Lower leg skin (tissue), 4 donors: ENCODE measurements around the gene MAN1A1. TPM values are rescaled to one million over a fixed set of nuclear protein-coding genes. Genes with fewer than 3 reads are reported as not detected.

Experiments used
- DNase-seq, 2 donors: peaks; one replicate each; pipeline ENCODE4 v3.0.0-alpha.2; 2019; ENCODE audit warnings: low spot score in 2 of 2
- H3K4me3 ChIP-seq: fragments of 200-600 bp; sonication (generic); 2 replicates; pipeline ENCODE4 v1.5.1; 2017; ENCODE audit warnings: mild to moderate bottlenecking, low read depth; ENCODE audit not compliant: poor library complexity, severe bottlenecking
- POLR2A ChIP-seq, 2 donors: fragments of 450-650 bp; IDR thresholded peaks; one replicate each; pipeline ENCODE4 v1.6.1; 2016 to 2017; ENCODE audit warnings: antibody characterized with exemption in 2 of 2, mild to moderate bottlenecking in 1 of 2, moderate library complexity in 1 of 2
- WGBS, 2 donors: methylation state at CpG; one replicate each; pipeline ENCODE4 v1.1.5; 2018; 5-methylcytosine and 5-hydroxymethylcytosine counted together
- intact Hi-C: fragments of 100-400 bp; cut with DNase I; formaldehyde crosslinking; loops from one replicate; pipeline ENCODE4 v1.15.0; 2023; ENCODE audit warnings: low total_unique reads
- total RNA-seq, 4 donors: library from RNA; depleted of rRNA; stranded (reverse); fragments of >200 nt; gene quantifications; one replicate each; pipeline ENCODE4 v1.1.0, GENCODE V29; 2016
- TF ChIP-seq, protein P1 (sequence below), 3 donors: fragments of 450-650 bp; IDR thresholded peaks; one replicate each; pipeline ENCODE4 v1.5.1; 2016; ENCODE audit warnings: antibody characterized with exemption in 3 of 3, mild to moderate bottlenecking in 3 of 3, moderate library complexity in 2 of 3

The MAN1A1 gene
- total RNA-seq, 4 donors from 2014 or later: 33.5 to 85.7 (median 37.1) TPM

GRCh38 chr6:119346450-119346849 is 3.1 kb downstream of the MAN1A1 start:
- 63 to 65% methylated on average over 8 of the region's 8 CpGs for WGBS, 2 donors
- H3K4me3 ChIP-seq: peak overlapping the region; percentile 17
- intact Hi-C loops: no loop called here

DNA sequence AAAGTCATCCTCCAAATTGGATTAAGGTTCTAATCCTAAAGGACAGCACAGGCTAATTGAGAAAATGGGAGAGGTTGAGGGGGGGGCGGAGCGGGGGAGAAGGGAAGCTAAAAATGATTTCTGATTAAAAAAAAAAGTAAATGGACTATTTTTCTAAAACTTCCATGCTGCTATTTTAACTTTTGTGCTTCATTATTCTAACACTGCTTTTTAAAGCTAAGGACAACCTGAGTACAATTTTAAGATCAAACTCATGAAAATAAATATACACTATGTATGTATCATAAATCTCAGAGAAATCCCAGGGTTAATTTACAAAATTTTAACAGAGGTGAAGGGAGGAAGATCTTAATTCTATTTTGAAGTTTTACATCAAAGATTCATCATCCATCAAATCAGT is 4.4 kb downstream of the MAN1A1 start:
- intact Hi-C loops: no loop called here
- 46 to 48% methylated on average over 2 of the region's 2 CpGs for WGBS, 2 donors
- H3K4me3 ChIP-seq: no peak overlapping the region

More at GRCh38 chr6:119346450-119346849, 3.1 kb downstream of the MAN1A1 start:
- no peak for TF ChIP-seq POLR2A (IDR thresholded peaks at IDR 0.05)
- TF ChIP-seq, protein P1, sequence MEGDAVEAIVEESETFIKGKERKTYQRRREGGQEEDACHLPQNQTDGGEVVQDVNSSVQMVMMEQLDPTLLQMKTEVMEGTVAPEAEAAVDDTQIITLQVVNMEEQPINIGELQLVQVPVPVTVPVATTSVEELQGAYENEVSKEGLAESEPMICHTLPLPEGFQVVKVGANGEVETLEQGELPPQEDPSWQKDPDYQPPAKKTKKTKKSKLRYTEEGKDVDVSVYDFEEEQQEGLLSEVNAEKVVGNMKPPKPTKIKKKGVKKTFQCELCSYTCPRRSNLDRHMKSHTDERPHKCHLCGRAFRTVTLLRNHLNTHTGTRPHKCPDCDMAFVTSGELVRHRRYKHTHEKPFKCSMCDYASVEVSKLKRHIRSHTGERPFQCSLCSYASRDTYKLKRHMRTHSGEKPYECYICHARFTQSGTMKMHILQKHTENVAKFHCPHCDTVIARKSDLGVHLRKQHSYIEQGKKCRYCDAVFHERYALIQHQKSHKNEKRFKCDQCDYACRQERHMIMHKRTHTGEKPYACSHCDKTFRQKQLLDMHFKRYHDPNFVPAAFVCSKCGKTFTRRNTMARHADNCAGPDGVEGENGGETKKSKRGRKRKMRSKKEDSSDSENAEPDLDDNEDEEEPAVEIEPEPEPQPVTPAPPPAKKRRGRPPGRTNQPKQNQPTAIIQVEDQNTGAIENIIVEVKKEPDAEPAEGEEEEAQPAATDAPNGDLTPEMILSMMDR (IDR thresholded peaks at IDR 0.05): no peak
- DNase-seq: no peak

GRCh38 chr6:119344306-119344705 is 5.3 kb downstream of the MAN1A1 start:
- no peak for DNase-seq
- intact Hi-C loops: no loop called here
- 39 to 41% methylated on average over 1 of the region's 1 CpG for WGBS, 2 donors
- TF ChIP-seq POLR2A (IDR thresholded peaks at IDR 0.05): no peak
- TF ChIP-seq, protein P1 (IDR thresholded peaks at IDR 0.05): no peak
- H3K4me3 ChIP-seq: no peak overlapping the region

More for the DNA sequence above, 4.4 kb downstream of the MAN1A1 start:
- no peak for DNase-seq
- TF ChIP-seq POLR2A (IDR thresholded peaks at IDR 0.05): no peak
- TF ChIP-seq, protein P1 (IDR thresholded peaks at IDR 0.05): no peak

DNA sequence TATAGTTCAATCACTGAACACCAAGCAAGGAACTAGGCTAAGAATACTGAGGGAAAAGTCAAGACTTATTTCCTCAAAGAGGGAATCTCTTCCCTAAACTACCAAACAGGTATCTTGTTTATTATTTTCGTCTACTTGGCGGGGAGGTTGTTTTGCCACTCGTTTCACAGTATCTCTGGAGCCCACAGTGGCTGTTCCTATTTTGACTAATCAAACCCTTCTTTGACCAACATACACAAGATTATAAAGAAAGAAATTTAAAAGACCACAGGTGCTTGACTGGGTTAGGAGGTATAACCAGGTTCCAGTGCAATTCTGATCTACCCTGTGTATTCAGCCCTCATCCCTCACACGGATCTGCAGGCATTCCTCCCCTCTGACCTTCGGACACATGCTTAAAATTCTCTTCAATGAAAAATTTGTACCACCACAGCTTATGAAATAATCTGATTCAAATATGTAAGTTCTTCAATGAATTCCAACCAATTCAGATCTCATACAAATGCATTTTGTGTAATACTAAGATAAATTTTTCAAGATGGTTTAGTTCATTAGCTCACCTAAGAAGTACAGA is 5.9 kb downstream of the MAN1A1 start:
- 86 to 89% methylated on average over 5 of the region's 5 CpGs for WGBS, 2 donors
- TF ChIP-seq POLR2A (IDR thresholded peaks at IDR 0.05): no peak
- TF ChIP-seq, protein P1 (IDR thresholded peaks at IDR 0.05): no peak
- H3K4me3 ChIP-seq: no peak overlapping the region
- DNase-seq: no peak
- intact Hi-C loops: no loop called here

GRCh38 chr6:119343167-119343566 is 6.4 kb downstream of the MAN1A1 start:
- TF ChIP-seq, protein P1 (IDR thresholded peaks at IDR 0.05): no peak
- TF ChIP-seq POLR2A (IDR thresholded peaks at IDR 0.05): no peak
- H3K4me3 ChIP-seq: no peak overlapping the region
- intact Hi-C loops: no loop called here
- 90 to 93% methylated on average over 4 of the region's 4 CpGs for WGBS, 2 donors
- DNase-seq: no peak

DNA sequence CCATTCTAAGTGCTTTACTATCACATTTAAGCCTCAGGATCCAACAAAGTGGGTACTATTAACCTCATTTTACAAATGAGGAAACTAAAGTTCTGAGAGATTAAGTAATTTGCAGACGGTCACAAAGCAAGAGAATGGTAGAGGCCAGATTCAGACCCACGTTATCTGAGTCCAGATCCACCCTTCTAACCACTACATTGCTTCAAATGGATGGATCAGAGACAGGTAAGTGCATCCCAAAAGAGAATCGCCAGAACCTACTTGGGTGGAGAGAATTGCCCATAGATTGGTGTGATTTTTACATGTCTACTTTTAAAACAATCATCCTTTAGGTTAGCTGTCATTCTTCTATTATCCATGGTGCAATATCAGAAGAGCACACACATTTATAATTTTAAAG is 7.1 kb downstream of the MAN1A1 start:
- intact Hi-C loops: no loop called here
- no peak for DNase-seq
- H3K4me3 ChIP-seq: no peak overlapping the region
- 82 to 85% methylated on average over 3 of the region's 3 CpGs for WGBS, 2 donors
- no peak for TF ChIP-seq POLR2A (IDR thresholded peaks at IDR 0.05)
- TF ChIP-seq, protein P1 (IDR thresholded peaks at IDR 0.05): no peak
